GM18526 (cell line): ENCODE results near the gene CLDN1.

Experiments
- POLR2A ChIP-seq: IDR thresholded peaks from 3 replicates; pipeline ENCODE4 v1.6.1; 2011; ENCODE audit not compliant: insufficient read length; ENCODE audit errors: extremely low read depth

The CLDN1 gene

GRCh38 chr3:190321789-190322603 lies at the start of gene CLDN1:
Gene CLDN1, minus strand, starts transcription at chr3:190322446. Its CDS starts 240 bp downstream, at chr3:190322206.
- TF ChIP-seq POLR2A: no peak

GRCh38 chr3:190371152-190371551 lies 48.9 kb upstream of the CLDN1 start:
- TF ChIP-seq POLR2A: no peak

GRCh38 chr3:190370369-190370768 lies 48.1 kb upstream of the CLDN1 start:
- TF ChIP-seq POLR2A: no peak

GRCh38 chr3:190369668-190370295 lies 47.5 kb upstream of the CLDN1 start:
- TF ChIP-seq POLR2A: no peak

- TF ChIP-seq POLR2A: no peak
Measured at GRCh38 chr3:190368881-190369280, 46.6 kb upstream of the CLDN1 start.

- no peak for TF ChIP-seq POLR2A
Measured at GRCh38 chr3:190366133-190366532, 43.9 kb upstream of the CLDN1 start.

- no peak for TF ChIP-seq POLR2A
Measured at GRCh38 chr3:190362258-190362657, 40.0 kb upstream of the CLDN1 start.

GRCh38 chr3:190361791-190362190 lies 39.5 kb upstream of the CLDN1 start:
- no peak for TF ChIP-seq POLR2A

GRCh38 chr3:190360228-190360627 lies 38.0 kb upstream of the CLDN1 start:
- TF ChIP-seq POLR2A: no peak

GRCh38 chr3:190359813-190360212 lies 37.6 kb upstream of the CLDN1 start:
- no peak for TF ChIP-seq POLR2A

GRCh38 chr3:190357468-190357867 lies 35.2 kb upstream of the CLDN1 start:
- no peak for TF ChIP-seq POLR2A

- TF ChIP-seq POLR2A: no peak
Measured at GRCh38 chr3:190356246-190356645, 34.0 kb upstream of the CLDN1 start.

- no peak for TF ChIP-seq POLR2A
Measured at GRCh38 chr3:190352861-190353457, 30.7 kb upstream of the CLDN1 start.

- no peak for TF ChIP-seq POLR2A
Measured at GRCh38 chr3:190346541-190346940, 24.3 kb upstream of the CLDN1 start.

GRCh38 chr3:190345878-190346277 lies 23.6 kb upstream of the CLDN1 start:
- TF ChIP-seq POLR2A: no peak
